Heart left ventricle (tissue), 13 donors: ENCODE measurements around the gene PPP1R12B.
"Not testable (repeated sequence)": the region's sequence is repeated elsewhere in the genome, so short reads cannot be mapped to it uniquely, and the experiment has no call there.

Experiments used
- CTCF ChIP-seq, 12 donors: fragments of 200-600 bp; sonication (generic) in 4 of 12; IDR thresholded peaks; one replicate each; pipeline versions ENCODE4 v1.5.0 to v1.8.0; 2018 to 2022; ENCODE audit warnings: antibody characterized with exemption in 12 of 12, mild to moderate bottlenecking in 5 of 12
- POLR2A ChIP-seq, 2 donors: fragments of 450-650 bp; IDR thresholded peaks; one replicate each; pipeline ENCODE4 v1.6.1; 2017; ENCODE audit warnings: antibody characterized with exemption in 2 of 2, mild to moderate bottlenecking in 2 of 2, moderate library complexity in 2 of 2
- donor health status: ischemic (EF 13 %, LVEDD 7.1; RV severe dilation, severe dysfunction).
- donor health status: DM: no; HTN: yes; CAD: no.
- donor health status: DM: no; HTN: no; CAD: no.
- donor health status: ischemic (EF 25% LVEDD 6.9; RV normal size, moderate dysfunction).
- donor health status: ischemic (EF 25% LVEDD 5.7; RV mildly dilated, moderate dysfunction).
- donor health status: ischemic (EF 35%, LVEDD 5.7; RV mildly dilated, moderate dysfunction).
- donor health status: nonischemic (EF 11% LVEDD 7.7; RV severe dilation, severe dysfunction).
- donor health status: DM: yes; HTN: yes; CAD: no.
- donor health status: PGD.
- donor health status: ischemic (EF 29% LVEDD 5.4; RV normal size, mild dysfunction).
- donor health status: nonischemic (EF 23%, LVEDD 6.1; RV moderate dilation, normal function).

- TF ChIP-seq CTCF, POLR2A (IDR thresholded peaks at IDR 0.05): not testable (repeated sequence)
Measured at GRCh38 chr1:202417762-202418201, 69.3 kb downstream of the PPP1R12B start.
